GM19467 (cell line): ENCODE data around the gene FBXO46.

Experiments
- ATAC-seq: cut with Tn5 transposase; IDR thresholded peaks from one replicate; pipeline ENCODE4 v1.9.1; 2021; ENCODE audit warnings: mild to moderate bottlenecking, moderate library complexity; ENCODE audit not compliant: unreplicated experiment

FBXO46 gene

GRCh38 chr19:45730368-45731288, at the start of gene FBXO46:
Gene FBXO46 (minus strand): TSS chr19:45730896. CDS start chr19:45713495, 17,401 bp downstream.
- ATAC-seq, result peak; percentile 91

GRCh38 chr19:45780146-45780447, 49.4 kb upstream of the FBXO46 start:
- no peak for ATAC-seq

GRCh38 chr19:45779231-45780145, 48.8 kb upstream of the FBXO46 start:
- peak; percentile 67 for ATAC-seq

GRCh38 chr19:45778010-45778661, 47.4 kb upstream of the FBXO46 start:
- ATAC-seq, result no peak

GRCh38 chr19:45777395-45777961, 46.8 kb upstream of the FBXO46 start:
- no peak for ATAC-seq

GRCh38 chr19:45774765-45775164, 44.1 kb upstream of the FBXO46 start:
- ATAC-seq, result no peak

- ATAC-seq, result no peak
Measured at GRCh38 chr19:45773384-45773783, 42.7 kb upstream of the FBXO46 start.

GRCh38 chr19:45772912-45773311, 42.2 kb upstream of the FBXO46 start:
- no peak for ATAC-seq

GRCh38 chr19:45772130-45772840, 41.6 kb upstream of the FBXO46 start:
- ATAC-seq, result no peak

GRCh38 chr19:45771311-45771933, 40.7 kb upstream of the FBXO46 start:
- no peak for ATAC-seq

GRCh38 chr19:45770192-45771101, 39.8 kb upstream of the FBXO46 start:
- ATAC-seq, result peak; percentile 46

GRCh38 chr19:45769821-45770191, 39.1 kb upstream of the FBXO46 start:
- ATAC-seq, result no peak

- ATAC-seq, result peak; percentile 59
Measured at GRCh38 chr19:45768984-45769782, 38.5 kb upstream of the FBXO46 start, which contains the start of gene SIX5. Gene SIX5 (minus strand): TSS chr19:45769252. CDS start chr19:45768844, 408 bp downstream.

GRCh38 chr19:45768655-45768983, 37.9 kb upstream of the FBXO46 start:
- ATAC-seq, result no peak

- ATAC-seq, result no peak
Measured at GRCh38 chr19:45767881-45768654, 37.4 kb upstream of the FBXO46 start.

- no peak for ATAC-seq
Measured at GRCh38 chr19:45767410-45767880, 36.7 kb upstream of the FBXO46 start.

- no peak for ATAC-seq
Measured at GRCh38 chr19:45766869-45767346, 36.2 kb upstream of the FBXO46 start.
